HG03025 (cell line): ENCODE data around the gene LIG3.
"Not testable (repeated sequence)": the region's sequence is repeated elsewhere in the genome, so short reads cannot be mapped to it uniquely, and the experiment has no call there.

Source experiments
- ATAC-seq: cut with Tn5 transposase; IDR thresholded peaks from one replicate; pipeline ENCODE4 v1.9.1; 2021; ENCODE audit warnings: mild to moderate bottlenecking, moderate library complexity; ENCODE audit not compliant: unreplicated experiment, low FRiP score

The LIG3 gene

GRCh38 chr17:34998205-34998604 lies 17.9 kb downstream of the LIG3 start:
- no peak for ATAC-seq

GRCh38 chr17:34999456-34999855 lies 19.1 kb downstream of the LIG3 start:
- no peak for ATAC-seq

DNA sequence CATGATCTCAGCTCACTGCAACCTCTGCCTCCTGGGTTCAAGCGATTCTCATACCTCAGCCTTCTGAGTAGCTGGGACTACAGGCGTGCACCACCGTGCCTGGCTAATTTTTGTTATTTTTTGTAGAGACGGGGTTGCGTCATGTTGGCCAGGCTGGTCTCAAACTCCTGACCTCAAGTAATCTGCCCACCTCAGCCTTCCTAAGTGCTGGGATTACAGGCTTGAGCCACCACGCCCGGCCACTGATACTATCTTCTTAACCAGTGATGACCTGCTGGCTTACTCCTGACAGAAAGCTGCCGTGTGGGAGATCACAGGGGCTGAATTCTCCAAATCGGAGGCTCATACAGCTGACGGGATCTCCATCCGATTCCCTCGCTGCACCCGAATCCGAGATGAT lies 20.7 kb downstream of the LIG3 start:
- not testable (repeated sequence) for ATAC-seq

GRCh38 chr17:35001549-35001948 lies 21.2 kb downstream of the LIG3 start:
- ATAC-seq, result no peak

- ATAC-seq, result no peak
Observed at GRCh38 chr17:35002876-35003551, 22.7 kb downstream of the LIG3 start.

GRCh38 chr17:35003778-35004177 lies 23.5 kb downstream of the LIG3 start:
- ATAC-seq, result no peak

GRCh38 chr17:35006345-35006744 lies 26.0 kb downstream of the LIG3 start:
- ATAC-seq, result no peak

DNA sequence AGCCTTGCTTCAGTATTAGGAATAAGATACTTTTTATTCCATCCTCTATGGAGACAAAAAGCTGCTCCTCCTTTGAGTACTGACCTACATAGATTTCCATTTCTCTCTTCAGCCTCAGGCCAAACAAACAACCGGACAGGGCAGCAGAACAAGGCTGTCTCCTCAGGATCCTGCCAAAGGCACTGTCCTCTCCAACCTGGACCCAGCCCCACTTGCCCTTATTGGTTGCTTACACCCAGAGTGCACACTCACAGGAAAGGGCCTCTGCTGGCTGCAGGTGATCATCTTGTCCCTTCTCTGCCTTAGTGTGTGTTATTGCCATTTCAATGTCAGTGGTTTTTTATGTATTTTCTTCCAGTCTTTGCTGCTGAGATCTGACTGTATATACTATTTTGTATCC lies 26.6 kb downstream of the LIG3 start:
- no peak for ATAC-seq

GRCh38 chr17:35010093-35010492 lies 29.8 kb downstream of the LIG3 start:
- no peak for ATAC-seq

DNA sequence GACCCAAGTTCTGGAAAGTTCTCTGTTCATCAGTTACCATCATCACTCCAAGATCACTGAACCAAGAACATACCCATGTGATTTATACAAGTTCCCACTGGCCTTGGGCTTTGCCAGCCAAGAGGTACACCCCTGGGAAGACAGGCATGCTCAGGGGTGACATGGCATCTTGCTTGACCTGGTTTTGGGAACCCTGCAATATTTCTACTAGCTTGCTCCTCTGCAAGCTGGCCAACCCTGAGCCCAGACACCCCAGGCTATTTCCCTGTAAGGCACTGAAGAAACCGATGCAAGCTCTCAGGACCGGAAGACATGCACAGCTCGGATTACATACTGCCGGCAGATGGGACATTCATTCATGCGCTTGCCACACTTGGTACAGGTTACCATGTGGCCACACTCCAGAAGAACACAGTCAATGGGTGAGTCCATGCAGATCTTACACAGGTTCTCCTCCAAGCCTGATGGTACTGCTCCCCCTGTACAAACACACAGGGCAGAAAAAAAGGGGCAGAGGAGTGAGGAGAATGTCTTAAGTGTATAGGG lies 31.4 kb downstream of the LIG3 start:
- no peak for ATAC-seq

GRCh38 chr17:35016369-35016768 lies 36.1 kb downstream of the LIG3 start:
- no peak for ATAC-seq

DNA sequence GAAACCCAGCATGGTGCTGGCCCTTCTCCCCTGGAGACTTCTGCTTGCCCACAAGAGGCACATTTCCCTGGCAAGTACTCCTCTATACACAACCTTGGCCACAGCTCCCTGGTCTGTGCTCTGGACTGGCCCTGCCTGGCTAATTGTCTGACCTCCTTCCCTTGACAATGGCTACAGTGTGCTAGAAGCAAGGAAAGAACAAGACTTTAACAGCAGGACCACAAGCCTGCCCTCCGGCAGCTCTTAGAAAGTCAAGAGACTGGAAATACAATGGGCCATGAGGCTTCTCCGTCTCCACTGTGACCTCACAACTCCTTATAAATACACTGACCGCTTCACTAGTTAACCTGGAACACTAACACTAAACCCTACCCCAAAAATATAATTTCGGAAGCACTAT lies 36.7 kb downstream of the LIG3 start:
- no peak for ATAC-seq

GRCh38 chr17:35018814-35019213 lies 38.5 kb downstream of the LIG3 start:
- ATAC-seq, result no peak

GRCh38 chr17:35019386-35020179 lies 39.3 kb downstream of the LIG3 start:
- no peak for ATAC-seq

DNA sequence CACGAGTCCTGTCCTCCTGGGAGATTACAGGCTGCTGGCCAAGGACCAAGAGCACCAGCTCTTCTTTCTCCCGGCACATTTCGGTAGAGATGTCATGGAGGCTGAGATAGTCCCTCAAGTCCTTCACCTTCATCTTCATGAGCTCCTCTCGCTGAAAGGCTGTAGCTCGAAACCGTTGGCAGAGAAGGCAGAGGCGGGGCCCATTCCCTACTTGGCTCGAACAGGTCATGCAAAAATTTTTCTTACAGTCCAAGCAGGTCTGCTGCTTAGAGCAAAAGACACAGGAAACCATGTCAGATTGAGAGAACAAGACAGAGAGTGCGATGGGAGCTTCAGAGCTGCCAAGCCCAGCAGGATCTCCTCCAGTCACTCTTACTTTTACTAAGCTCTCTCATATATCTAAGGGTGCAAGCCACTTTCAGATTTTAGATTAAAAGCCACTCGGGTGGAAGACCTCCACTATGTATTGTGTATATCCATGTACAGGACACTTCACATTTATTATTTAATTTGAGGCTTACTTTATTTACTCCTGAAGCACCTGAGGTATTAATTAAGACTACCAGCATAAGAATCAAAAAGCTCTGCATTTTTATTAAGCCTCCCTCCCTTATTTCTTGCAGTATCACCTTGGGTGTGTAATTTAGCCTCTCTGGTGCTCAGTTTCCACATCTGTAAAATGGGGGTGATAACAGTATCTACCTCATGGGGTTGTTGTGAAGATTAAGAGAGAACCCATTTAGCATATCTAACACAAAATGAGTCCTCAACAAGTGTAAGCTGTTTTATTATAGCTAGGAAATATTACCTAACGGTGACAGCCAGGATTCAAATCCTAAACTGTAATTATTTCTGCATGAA lies 41.4 kb downstream of the LIG3 start:
- no peak for ATAC-seq

GRCh38 chr17:35022536-35023063 lies 42.3 kb downstream of the LIG3 start:
- ATAC-seq, result no peak

DNA sequence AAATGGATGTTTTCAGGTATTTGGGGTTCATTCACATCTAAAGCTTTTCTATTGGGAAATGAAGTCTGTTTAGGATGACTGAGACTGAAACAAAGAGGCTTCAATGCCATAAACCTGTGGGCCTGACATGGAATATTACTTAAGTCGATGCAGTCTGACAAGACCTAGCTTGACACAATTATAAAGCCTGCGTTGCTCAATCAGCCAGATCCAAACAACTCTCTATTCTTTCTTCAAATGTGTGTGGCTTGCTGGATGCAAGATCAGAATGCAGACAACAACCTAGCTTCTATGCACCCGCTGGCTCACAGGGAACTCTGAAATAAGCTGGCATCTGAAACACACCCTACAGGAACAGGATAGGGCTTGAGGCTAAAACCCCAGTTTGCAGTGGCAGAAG lies 43.2 kb downstream of the LIG3 start:
- ATAC-seq, result no peak

- ATAC-seq, result no peak
Observed at GRCh38 chr17:35025541-35025940, 45.2 kb downstream of the LIG3 start.

- ATAC-seq, result not testable (repeated sequence)
Observed at GRCh38 chr17:35028097-35028496, 47.8 kb downstream of the LIG3 start.

DNA sequence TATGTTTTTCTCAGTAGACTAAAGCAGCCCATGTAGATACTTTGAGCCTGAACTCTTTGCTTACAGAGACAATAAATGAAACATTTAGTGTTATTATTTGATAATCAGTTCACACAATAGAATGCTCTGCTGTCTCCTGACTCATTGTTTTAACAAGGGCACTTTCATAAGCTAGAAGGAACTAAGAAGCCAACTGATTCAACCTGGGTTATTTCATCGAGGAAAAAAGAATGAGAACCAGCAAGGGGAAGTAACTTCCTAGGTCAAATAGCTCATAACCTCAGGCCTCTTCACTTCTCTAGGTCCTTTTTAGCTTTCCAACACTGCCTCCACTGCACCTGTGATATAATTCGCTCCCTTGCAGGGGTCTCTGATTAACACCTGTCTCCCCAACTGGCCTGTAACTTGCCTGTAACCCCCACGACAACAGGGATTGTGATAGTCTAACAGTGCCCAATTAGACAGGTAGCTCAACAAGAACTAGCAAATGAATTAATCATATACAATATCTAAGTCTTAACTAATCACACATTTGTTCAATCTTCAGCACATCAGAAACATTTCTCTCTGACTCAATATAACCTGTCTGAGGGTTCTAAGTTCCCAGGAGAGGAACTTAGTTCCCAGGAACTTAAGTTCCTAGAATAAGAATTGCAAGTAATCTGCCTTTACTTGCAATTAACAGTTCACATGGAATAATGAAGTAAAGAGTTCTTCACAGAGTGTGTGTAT lies 48.4 kb downstream of the LIG3 start:
- ATAC-seq, result no peak
